ENCODE results near the gene GLI3.

The GLI3 gene

GRCh38 chr7:41977661-41978060, 259.3 kb downstream of the GLI3 start:
- Histone ChIP-seq H3K36me3 (no peaks in the 10 kb centered on the region), H3K27me3 (peaks cover 35% of the 10 kb centered on the region), H3K4me3 (ENCODE audit: low read depth in 1 of 2, low read length in 1 of 2) (no peak overlapping the region), H3K4me1 (ENCODE audit: control insufficient read depth in 1 of 2, insufficient read depth in 1 of 2, low read depth in 1 of 2, low read length in 1 of 2) (no peaks in the 10 kb centered on the region), H3K9me3 (no peaks in the 10 kb centered on the region), H3K27ac (no peak overlapping the region)
- no peak for TF ChIP-seq CTCF (IDR thresholded peaks at IDR 0.05)

- no peak overlapping the region for H3K4me3 ChIP-seq (ENCODE audit: low read depth in 1 of 2, low read length in 1 of 2)
- H3K9me3 ChIP-seq, result no peaks in the 10 kb centered on the region
- peaks cover 35% of the 10 kb centered on the region for H3K27me3 ChIP-seq
- no peak overlapping the region for H3K27ac ChIP-seq
- H3K4me1 ChIP-seq (ENCODE audit: control insufficient read depth in 1 of 2, insufficient read depth in 1 of 2, low read depth in 1 of 2, low read length in 1 of 2), result no peaks in the 10 kb centered on the region
- TF ChIP-seq CTCF (IDR thresholded peaks at IDR 0.05), result no peak
- no peaks in the 10 kb centered on the region for H3K36me3 ChIP-seq
Observed at GRCh38 chr7:41977151-41977651, 259.8 kb downstream of the GLI3 start.

- TF ChIP-seq CTCF (IDR thresholded peaks at IDR 0.05), result no peak
- Histone ChIP-seq H3K36me3 (no peaks in the 10 kb centered on the region), H3K27ac (no peak overlapping the region), H3K9me3 (no peaks in the 10 kb centered on the region), H3K4me3 (ENCODE audit: low read depth in 1 of 2, low read length in 1 of 2) (no peak overlapping the region), H3K4me1 (ENCODE audit: control insufficient read depth in 1 of 2, insufficient read depth in 1 of 2, low read depth in 1 of 2, low read length in 1 of 2) (no peaks in the 10 kb centered on the region), H3K27me3 (peaks cover 32% of the 10 kb centered on the region)
Observed at GRCh38 chr7:41976411-41976810, 260.6 kb downstream of the GLI3 start.

GRCh38 chr7:41975849-41976248, 261.2 kb downstream of the GLI3 start:
- H3K9me3 ChIP-seq, result no peaks in the 10 kb centered on the region
- no peak overlapping the region for H3K4me3 ChIP-seq (ENCODE audit: low read depth in 1 of 2, low read length in 1 of 2)
- TF ChIP-seq CTCF (IDR thresholded peaks at IDR 0.05), result no peak
- H3K4me1 ChIP-seq (ENCODE audit: control insufficient read depth in 1 of 2, insufficient read depth in 1 of 2, low read depth in 1 of 2, low read length in 1 of 2), result no peaks in the 10 kb centered on the region
- no peaks in the 10 kb centered on the region for H3K36me3 ChIP-seq
- no peak overlapping the region for H3K27ac ChIP-seq
- peaks cover 27% of the 10 kb centered on the region for H3K27me3 ChIP-seq

DNA sequence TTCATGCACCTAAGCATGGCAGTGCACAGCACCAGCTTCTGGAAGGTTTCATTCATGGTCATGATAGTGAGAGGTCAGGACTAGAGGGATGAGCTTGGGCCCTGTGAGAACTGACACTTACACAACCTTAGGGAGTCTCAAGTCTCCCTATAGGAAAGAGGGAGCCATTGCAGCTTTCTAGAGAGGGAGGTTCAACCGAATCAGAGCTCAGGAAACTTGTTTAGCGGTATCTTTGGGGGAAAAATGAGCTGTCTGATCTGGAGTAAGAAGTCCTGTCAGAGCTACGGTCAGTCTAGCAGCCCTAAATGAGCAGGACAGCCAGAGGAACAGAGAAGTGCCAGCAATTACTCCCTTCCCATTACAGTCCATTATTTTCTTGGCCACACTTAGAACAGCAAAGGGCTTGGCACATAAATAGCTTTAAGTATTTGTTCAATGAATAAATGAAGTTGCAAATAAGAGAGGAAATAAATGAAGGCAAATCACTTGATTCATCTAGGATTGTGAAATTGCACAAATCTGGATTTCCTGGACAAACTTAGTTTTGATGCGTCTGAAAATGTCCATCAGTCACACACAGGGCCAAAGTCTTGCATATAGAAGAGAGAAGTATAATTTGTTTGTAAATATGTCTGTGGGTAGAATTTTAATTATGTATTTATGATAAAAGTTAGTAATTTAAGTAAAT, 262.0 kb downstream of the GLI3 start:
- H3K9me3 ChIP-seq, result no peaks in the 10 kb centered on the region
- no peak overlapping the region for H3K4me3 ChIP-seq (ENCODE audit: low read depth in 1 of 2, low read length in 1 of 2)
- no peaks in the 10 kb centered on the region for H3K36me3 ChIP-seq
- peaks cover 24% of the 10 kb centered on the region for H3K27me3 ChIP-seq
- no peak for TF ChIP-seq CTCF (IDR thresholded peaks at IDR 0.05)
- no peak overlapping the region for H3K27ac ChIP-seq
- no peaks in the 10 kb centered on the region for H3K4me1 ChIP-seq (ENCODE audit: control insufficient read depth in 1 of 2, insufficient read depth in 1 of 2, low read depth in 1 of 2, low read length in 1 of 2)

All from neutrophil (primary cell).